ENCODE results near the gene SAE1. TPM values are rescaled to one million over a fixed set of nuclear protein-coding genes. Genes with fewer than 3 reads are reported as not detected.

Gene SAE1
- total and polyA plus RNA-seq, 2 donors from 2014 or later: 39.5 to 49.4 TPM

GRCh38 chr19:47186446-47187334, 56.1 kb downstream of the SAE1 start:
- peaks cover 11 to 12% (median 12%) of the 10 kb centered on the region in 3 donors for H3K4me1 ChIP-seq (ENCODE audit: control insufficient read depth in 2 of 3, insufficient read depth in 2 of 3, low read depth in 1 of 3, low read length in 3 of 3)
- no peak overlapping the region for H3K27ac ChIP-seq (ENCODE audit: low read depth in 2 of 2, low read length in 2 of 2)
- peaks cover 0 to 2% (median 0%) of the 10 kb centered on the region in 3 donors for H3K36me3 ChIP-seq (ENCODE audit: control insufficient read depth in 2 of 3, insufficient read depth in 3 of 3, low read length in 3 of 3)
- intact Hi-C loops (cut with DNase I): no loop called here
- DNase-seq: no peak
- no peak for TF ChIP-seq CTCF (IDR thresholded peaks at IDR 0.05; ENCODE audit: borderline replicate concordance, extremely low read depth, insufficient read depth)
- no peaks in the 10 kb centered on the region for H3K9me3 ChIP-seq (ENCODE audit: control insufficient read depth in 2 of 3, insufficient read depth in 1 of 3, low read length in 3 of 3)
- no peak for FAIRE-seq
- no peak overlapping the region for H3K4me3 ChIP-seq (ENCODE audit: low read length in 3 of 3)
- no peaks in the 10 kb centered on the region for H3K27me3 ChIP-seq (ENCODE audit: control insufficient read depth, insufficient read depth, low read length)
- no peak overlapping the region for H3K9ac ChIP-seq (ENCODE audit: low read length in 3 of 3)

- Histone ChIP-seq H3K36me3 (ENCODE audit: control insufficient read depth in 2 of 3, insufficient read depth in 3 of 3, low read length in 3 of 3) (peaks cover 0 to 2% (median 0%) of the 10 kb centered on the region in 3 donors), H3K4me1 (ENCODE audit: control insufficient read depth in 2 of 3, insufficient read depth in 2 of 3, low read depth in 1 of 3, low read length in 3 of 3) (peaks cover 11 to 12% (median 12%) of the 10 kb centered on the region in 3 donors), H3K4me3 (ENCODE audit: low read length in 3 of 3) (no peak overlapping the region), H3K9ac (ENCODE audit: low read length in 3 of 3) (no peak overlapping the region), H3K27me3 (ENCODE audit: control insufficient read depth, insufficient read depth, low read length) (no peaks in the 10 kb centered on the region), H3K9me3 (ENCODE audit: control insufficient read depth in 2 of 3, insufficient read depth in 1 of 3, low read length in 3 of 3) (no peaks in the 10 kb centered on the region), H3K27ac (ENCODE audit: low read depth in 2 of 2, low read length in 2 of 2) (no peak overlapping the region)
- no peak for TF ChIP-seq CTCF (IDR thresholded peaks at IDR 0.05; ENCODE audit: borderline replicate concordance, extremely low read depth, insufficient read depth)
- intact Hi-C loops (cut with DNase I): no loop called here
- no peak for FAIRE-seq
- DNase-seq: no peak
Observed at GRCh38 chr19:47187335-47187655, 56.7 kb downstream of the SAE1 start.

DNA sequence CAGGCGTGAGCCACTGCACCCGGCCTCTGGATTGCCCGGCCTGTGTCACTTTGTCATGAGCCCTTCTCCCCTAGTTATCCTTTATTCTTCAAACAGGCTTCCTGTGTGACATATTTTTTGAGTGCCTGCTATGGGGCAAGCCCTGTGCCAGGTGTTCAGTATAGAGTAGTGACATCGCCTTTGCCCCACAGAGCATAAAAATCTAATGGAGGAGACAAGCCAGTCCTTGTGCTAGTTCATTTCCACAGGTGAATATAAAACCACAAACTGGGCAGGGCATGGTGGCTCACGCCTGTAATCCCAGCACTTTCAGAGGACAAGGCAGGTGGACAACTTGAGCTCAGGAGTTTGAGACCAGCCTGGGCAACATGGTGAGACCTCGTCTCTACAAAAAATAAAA, 57.2 kb downstream of the SAE1 start:
- no peak overlapping the region for H3K9ac ChIP-seq (ENCODE audit: low read length in 3 of 3)
- FAIRE-seq: no peak

More for the DNA sequence above, 57.2 kb downstream of the SAE1 start:
- no peak for TF ChIP-seq CTCF (IDR thresholded peaks at IDR 0.05; ENCODE audit: borderline replicate concordance, extremely low read depth, insufficient read depth)
- intact Hi-C loops (cut with DNase I): no loop called here
- H3K4me1 ChIP-seq (ENCODE audit: control insufficient read depth in 2 of 3, insufficient read depth in 2 of 3, low read depth in 1 of 3, low read length in 3 of 3): peaks cover 11 to 12% (median 12%) of the 10 kb centered on the region in 3 donors
- DNase-seq: no peak
- H3K27me3 ChIP-seq (ENCODE audit: control insufficient read depth, insufficient read depth, low read length): no peaks in the 10 kb centered on the region
- no peaks in the 10 kb centered on the region for H3K9me3 ChIP-seq (ENCODE audit: control insufficient read depth in 2 of 3, insufficient read depth in 1 of 3, low read length in 3 of 3)
- H3K36me3 ChIP-seq (ENCODE audit: control insufficient read depth in 2 of 3, insufficient read depth in 3 of 3, low read length in 3 of 3): peaks cover 0 to 2% (median 0%) of the 10 kb centered on the region in 3 donors
- H3K27ac ChIP-seq (ENCODE audit: low read depth in 2 of 2, low read length in 2 of 2): no peak overlapping the region
- no peak overlapping the region for H3K4me3 ChIP-seq (ENCODE audit: low read length in 3 of 3)

Data from kidney (tissue), 14 donors.